GM12874 (cell line): ENCODE results near the gene PPP2R5A.

Experiments used
- CTCF ChIP-seq: IDR thresholded peaks from 2 replicates; pipeline ENCODE4 v1.5.1; 2011; ENCODE audit warnings: low read depth, mild to moderate bottlenecking, control low read depth, low read length, moderate library complexity; ENCODE audit not compliant: insufficient read depth

Gene PPP2R5A

GRCh38 chr1:212351588-212352362, 66.6 kb downstream of the PPP2R5A start:
- TF ChIP-seq CTCF: no peak

GRCh38 chr1:212353181-212353580, 68.0 kb downstream of the PPP2R5A start:
- TF ChIP-seq CTCF: no peak

GRCh38 chr1:212354464-212354863, 69.3 kb downstream of the PPP2R5A start:
- TF ChIP-seq CTCF: no peak

GRCh38 chr1:212355230-212355969, 70.2 kb downstream of the PPP2R5A start:
- TF ChIP-seq CTCF: no peak

- no peak for TF ChIP-seq CTCF
These were observed 74.7 kb downstream of the PPP2R5A start for GRCh38 chr1:212359794-212360479.

- TF ChIP-seq CTCF: no peak
These were observed 79.8 kb downstream of the PPP2R5A start for GRCh38 chr1:212364985-212365384.

GRCh38 chr1:212366901-212367300, 81.7 kb downstream of the PPP2R5A start:
- no peak for TF ChIP-seq CTCF
